Muscle layer of duodenum (tissue), 2 donors: ENCODE measurements around the gene GOLGA6B.
"Not testable (repeated sequence)": the region's sequence is repeated elsewhere in the genome, so short reads cannot be mapped to it uniquely, and the experiment has no call there.

ENCODE experiments used
- H3K27ac ChIP-seq: one replicate; pipeline ENCODE4 v1.7.0; 2013; ENCODE audit warnings: mild to moderate bottlenecking, low read length
- H3K27me3 ChIP-seq: one replicate; pipeline ENCODE4 v1.7.0; 2013; ENCODE audit warnings: low read depth, mild to moderate bottlenecking, control low read depth, low read length
- H3K36me3 ChIP-seq, 2 donors: one replicate each; pipeline ENCODE4 v1.7.0; 2013; ENCODE audit warnings: low read length in 2 of 2, control low read depth in 1 of 2, mild to moderate bottlenecking in 1 of 2; ENCODE audit not compliant: insufficient read depth in 2 of 2, control insufficient read depth in 1 of 2
- H3K4me1 ChIP-seq, 2 donors: one replicate each; pipeline ENCODE4 v1.7.0; 2013; ENCODE audit warnings: low read length in 2 of 2, mild to moderate bottlenecking in 2 of 2, control low read depth in 1 of 2, moderate library complexity in 1 of 2; ENCODE audit not compliant: insufficient read depth in 2 of 2, control insufficient read depth in 1 of 2
- H3K4me3 ChIP-seq, 2 donors: one replicate each; pipeline ENCODE4 v1.7.0; 2013; ENCODE audit warnings: low read length in 2 of 2, low read depth in 1 of 2, mild to moderate bottlenecking in 1 of 2
- H3K9me3 ChIP-seq, 2 donors: one replicate each; pipeline ENCODE4 v1.7.0; 2013; ENCODE audit warnings: low read length in 2 of 2, control low read depth in 1 of 2, mild to moderate bottlenecking in 1 of 2; ENCODE audit not compliant: control insufficient read depth in 1 of 2
- donor health status: healthy.

The GOLGA6B gene

DNA sequence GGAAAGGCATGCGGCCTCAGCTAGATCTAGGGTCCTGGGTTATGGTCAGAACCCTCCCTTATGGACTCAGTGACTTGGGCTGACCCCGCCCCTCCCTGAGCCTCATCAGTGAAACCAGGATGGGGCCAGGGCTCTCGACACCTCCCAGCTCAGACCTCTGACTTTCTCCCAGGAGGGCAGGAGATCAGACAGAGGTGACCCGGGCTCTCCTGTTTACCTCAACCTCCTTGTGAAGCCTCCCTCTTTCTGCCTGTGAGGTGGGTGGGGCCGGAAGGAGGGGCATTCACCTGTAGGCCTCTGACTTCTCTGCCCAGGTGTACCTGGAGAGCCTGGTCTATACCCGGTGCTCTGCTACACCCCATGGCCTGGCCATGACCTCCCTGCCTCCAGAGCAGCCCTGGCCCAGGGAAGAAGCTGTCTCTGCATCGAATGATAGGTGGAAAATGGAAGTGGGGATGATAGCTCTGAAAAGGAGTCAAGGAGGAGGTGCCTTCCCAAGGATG is 25.4 kb upstream of the GOLGA6B start:
- not testable (repeated sequence) for H3K36me3 ChIP-seq, H3K9me3 ChIP-seq, H3K27ac ChIP-seq, H3K27me3 ChIP-seq, H3K4me3 ChIP-seq, H3K4me1 ChIP-seq

DNA sequence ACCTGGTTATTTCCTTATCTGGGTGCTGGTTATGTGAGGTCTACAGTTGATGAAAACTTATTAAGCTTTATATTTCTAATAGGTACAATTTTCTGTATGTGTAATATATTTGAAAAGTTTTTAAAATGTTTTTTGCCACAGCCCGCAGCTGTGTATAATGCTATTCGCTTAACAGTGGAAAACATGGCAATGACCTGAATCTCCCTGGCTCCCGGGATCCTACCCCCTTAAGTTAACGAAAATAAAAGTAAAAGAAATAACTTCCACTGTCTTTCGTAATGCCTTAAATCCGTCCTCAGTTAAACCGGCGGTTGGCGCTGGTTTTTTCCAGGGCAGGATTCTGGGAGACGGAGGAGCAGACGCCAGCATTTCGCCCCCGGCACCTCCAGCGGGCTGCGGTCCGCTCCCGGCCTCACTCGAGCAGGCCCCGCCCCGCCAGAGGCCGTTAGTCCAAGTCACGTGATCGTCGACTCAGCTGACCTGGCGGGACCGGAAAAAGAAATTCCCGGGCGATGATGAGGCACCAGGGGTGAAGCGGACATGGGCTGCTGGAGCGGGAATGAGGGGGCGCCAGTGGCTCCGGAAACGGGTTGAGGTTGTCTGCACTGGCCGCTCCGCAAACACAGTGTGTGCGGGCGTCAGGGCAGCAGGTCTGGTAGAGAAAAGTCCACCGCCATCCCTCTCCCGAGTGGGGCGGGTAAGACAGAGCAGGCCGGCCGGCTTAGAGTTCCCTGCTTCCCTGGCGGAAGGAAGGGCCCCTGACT is 17.8 kb upstream of the GOLGA6B start:
- H3K27ac ChIP-seq, H3K4me1 ChIP-seq, H3K36me3 ChIP-seq, H3K9me3 ChIP-seq, H3K27me3 ChIP-seq: not testable (repeated sequence)
- peak overlapping the region in 1 of 2 donors; percentile 35 for H3K4me3 ChIP-seq

DNA sequence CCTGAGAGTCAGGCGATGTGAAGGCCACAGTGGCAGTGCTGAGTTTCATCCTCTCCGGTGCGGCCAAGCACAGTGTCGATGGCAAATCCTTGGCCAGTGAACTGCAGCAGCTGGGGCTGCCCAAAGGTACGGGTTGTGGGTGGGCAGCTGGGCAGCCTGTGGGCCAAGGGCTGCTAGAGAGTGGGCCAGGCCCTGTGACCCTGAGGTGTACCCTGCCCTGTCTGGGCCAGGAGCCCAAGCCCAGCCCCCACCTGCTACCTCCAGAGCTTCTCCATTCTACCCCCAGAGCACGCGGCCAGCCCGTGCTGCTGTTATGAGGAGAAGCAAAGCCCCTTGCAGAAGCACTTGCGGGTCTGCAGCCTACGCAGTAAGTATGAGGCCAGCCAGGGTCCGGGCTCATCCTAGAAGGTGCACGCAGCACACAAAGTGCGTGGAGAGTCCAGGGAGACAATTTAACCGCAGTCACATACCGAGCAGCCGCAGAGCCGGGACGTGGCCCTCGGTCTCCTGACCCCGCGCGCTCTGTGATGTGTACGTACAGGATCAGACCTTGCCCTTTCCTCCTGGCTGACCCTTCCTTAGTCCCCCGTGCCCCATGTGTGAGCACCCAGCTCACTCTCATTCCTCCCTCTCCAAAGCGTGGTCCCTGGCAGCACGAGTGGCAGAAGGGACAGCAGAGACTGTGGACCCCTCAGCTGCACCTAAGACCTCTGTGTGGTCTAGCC is 14.6 kb upstream of the GOLGA6B start:
- not testable (repeated sequence) for H3K27me3 ChIP-seq, H3K27ac ChIP-seq, H3K36me3 ChIP-seq, H3K4me1 ChIP-seq, H3K4me3 ChIP-seq, H3K9me3 ChIP-seq

DNA sequence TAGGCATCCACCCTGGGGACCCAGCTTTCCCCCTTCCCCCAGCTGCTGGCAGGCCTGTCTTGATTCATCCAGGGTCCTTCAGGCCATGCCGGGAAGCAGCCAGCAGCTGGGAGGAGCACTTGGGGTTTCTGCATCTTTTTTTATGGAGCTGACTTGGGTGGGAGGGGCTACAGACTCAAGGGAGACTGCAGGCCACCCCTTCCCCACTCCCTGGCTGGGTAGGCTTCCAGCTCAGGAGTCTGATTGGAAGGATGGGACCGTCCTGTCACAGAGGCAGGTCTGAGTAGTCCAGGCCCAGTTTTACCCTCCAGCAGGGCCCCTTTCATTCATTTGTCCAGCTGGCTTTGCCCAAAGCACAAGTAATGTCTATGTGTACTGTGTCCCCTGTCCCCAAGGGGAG is 12.2 kb upstream of the GOLGA6B start:
- H3K27me3 ChIP-seq = not testable (repeated sequence)

DNA sequence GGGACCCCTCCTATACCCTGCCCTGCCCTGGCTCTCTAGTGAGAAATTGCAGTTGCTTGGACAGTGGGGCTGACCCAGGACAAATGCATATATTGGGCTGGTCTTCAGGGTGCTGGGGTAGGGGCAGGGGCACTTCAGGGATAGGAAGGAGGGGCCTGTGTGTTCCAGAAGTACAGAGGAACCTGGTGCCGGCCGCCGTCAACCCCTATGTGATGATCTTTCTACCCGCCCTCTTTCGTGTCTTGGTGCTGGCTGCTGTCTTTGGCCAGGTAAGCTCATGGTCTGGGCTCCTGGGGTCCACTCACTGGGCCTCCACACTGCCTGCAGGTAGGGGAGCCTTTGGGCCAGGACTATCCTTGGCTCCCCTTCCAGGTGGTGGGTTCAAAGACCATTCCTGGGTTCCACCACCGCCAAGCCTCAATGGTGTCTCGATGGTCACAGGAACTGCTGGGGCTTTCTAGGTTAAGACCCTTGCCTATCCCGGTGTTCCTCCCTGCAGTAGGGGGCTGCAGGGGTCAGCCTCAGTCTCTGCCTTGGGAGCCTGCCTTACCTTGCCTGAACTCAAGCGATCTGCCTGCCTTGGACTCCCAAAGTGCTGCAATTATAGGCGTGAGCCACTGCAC is 5.8 kb upstream of the GOLGA6B start:
- not testable (repeated sequence) for H3K27ac ChIP-seq, H3K36me3 ChIP-seq, H3K27me3 ChIP-seq, H3K4me3 ChIP-seq, H3K9me3 ChIP-seq, H3K4me1 ChIP-seq

More for the DNA sequence above, 12.2 kb upstream of the GOLGA6B start:
- not testable (repeated sequence) for H3K9me3 ChIP-seq, H3K4me3 ChIP-seq, H3K4me1 ChIP-seq, H3K27ac ChIP-seq, H3K36me3 ChIP-seq

DNA sequence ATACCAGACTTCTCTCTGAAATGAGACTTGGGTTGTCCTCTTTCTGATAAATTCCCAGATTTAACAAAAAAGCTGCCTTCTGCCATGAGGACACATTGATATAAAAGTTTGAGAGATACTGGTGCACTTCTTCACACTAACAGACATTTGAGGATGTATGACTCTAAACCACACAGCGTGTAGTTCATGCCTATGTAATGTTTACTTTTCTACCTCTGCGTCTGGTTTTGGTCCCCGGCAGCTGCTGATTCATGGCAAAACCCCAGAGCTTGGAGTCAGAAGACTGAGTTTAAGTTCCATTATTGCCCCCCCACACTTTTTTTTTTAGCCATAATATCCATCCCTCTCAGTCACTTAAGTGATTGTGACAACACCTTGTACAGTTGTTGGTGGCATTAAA is 1.5 kb downstream of the GOLGA6B start:
- H3K36me3 ChIP-seq, H3K27me3 ChIP-seq, H3K27ac ChIP-seq, H3K4me3 ChIP-seq, H3K9me3 ChIP-seq, H3K4me1 ChIP-seq: not testable (repeated sequence)

DNA sequence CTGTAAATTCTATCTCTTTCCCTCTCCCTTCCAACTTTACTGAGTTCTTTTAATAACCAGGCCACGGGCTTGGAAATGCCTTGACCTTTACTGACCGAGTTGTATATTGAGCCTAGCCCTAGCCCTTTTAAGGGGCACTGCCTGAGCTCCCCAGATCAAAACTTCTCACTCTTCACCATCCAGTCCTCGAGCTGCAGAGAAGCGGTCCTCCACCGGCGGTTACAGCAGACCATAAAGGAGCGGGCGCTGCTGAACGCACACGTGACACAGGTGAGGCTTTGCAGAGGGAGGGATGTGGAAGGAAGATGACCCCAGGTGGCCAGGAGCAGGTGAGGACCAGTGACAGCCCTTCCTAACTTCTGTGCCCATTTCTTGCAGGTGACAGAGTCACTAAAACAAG is 6.6 kb downstream of the GOLGA6B start:
- H3K4me1 ChIP-seq, H3K27me3 ChIP-seq, H3K27ac ChIP-seq, H3K36me3 ChIP-seq, H3K9me3 ChIP-seq, H3K4me3 ChIP-seq: not testable (repeated sequence)

DNA sequence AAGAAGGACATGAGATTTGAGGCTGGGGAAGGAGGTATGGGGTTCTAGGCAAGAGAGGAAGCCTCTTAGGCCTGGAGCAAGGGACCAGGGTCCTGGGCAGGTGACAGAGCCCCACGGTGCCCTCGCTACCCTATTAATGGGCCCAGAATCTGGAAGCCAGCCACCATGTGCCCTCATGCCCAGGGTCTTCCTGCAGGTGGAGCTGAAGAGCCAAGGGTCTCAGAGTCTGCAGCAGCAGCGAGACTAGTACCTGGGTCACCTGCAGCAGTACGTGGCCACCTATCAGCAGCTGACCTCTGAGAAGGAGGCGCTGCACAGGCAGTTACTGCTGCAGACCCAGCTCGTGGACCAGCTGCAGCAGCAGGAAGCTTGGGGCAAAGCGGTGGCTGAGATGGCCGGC is 9.4 kb downstream of the GOLGA6B start:
- not testable (repeated sequence) for H3K9me3 ChIP-seq, H3K27me3 ChIP-seq, H3K4me1 ChIP-seq, H3K27ac ChIP-seq, H3K4me3 ChIP-seq, H3K36me3 ChIP-seq

DNA sequence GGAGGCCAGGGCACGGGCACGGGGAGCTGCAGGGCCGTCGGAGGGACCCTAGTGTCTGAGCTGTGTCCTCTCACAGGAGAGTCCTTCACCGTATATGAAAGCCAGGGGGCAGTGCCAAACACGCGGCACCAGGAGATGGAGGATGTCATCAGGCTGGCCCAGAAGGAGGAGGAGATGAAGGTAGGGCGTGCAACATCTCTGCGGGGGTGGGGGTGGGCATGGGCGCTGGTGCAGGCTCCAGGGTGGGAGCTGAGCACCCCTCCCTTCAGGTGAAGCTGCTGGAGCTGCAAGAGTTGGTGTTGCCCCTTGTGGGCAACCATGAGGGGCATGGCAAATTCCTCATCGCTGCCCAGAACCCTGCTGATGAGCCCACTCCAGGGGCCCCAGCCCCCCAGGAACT is 11.2 kb downstream of the GOLGA6B start:
- H3K4me3 ChIP-seq, H3K27me3 ChIP-seq, H3K36me3 ChIP-seq, H3K9me3 ChIP-seq, H3K27ac ChIP-seq, H3K4me1 ChIP-seq: not testable (repeated sequence)

DNA sequence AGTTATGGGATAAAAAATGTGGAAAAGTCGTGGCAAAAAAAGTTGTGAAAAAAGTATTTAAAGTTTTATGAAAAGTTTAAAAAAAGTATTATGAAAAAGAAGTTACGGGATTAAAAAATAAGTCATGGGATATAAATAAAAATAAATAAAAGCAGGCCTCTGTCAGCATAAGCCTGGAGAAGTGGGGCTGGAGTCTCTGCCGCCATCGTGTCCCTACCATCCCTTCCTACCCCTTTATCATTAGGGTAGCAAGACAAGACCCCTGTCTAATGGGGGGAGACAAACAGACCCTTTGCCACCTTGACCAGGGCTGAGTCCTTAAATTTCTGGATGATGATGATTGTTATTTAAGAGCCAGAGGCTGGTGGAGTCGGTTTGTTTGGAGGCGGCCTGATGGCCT is 15.3 kb downstream of the GOLGA6B start:
- not testable (repeated sequence) for H3K27ac ChIP-seq, H3K4me1 ChIP-seq, H3K9me3 ChIP-seq, H3K4me3 ChIP-seq, H3K27me3 ChIP-seq, H3K36me3 ChIP-seq

DNA sequence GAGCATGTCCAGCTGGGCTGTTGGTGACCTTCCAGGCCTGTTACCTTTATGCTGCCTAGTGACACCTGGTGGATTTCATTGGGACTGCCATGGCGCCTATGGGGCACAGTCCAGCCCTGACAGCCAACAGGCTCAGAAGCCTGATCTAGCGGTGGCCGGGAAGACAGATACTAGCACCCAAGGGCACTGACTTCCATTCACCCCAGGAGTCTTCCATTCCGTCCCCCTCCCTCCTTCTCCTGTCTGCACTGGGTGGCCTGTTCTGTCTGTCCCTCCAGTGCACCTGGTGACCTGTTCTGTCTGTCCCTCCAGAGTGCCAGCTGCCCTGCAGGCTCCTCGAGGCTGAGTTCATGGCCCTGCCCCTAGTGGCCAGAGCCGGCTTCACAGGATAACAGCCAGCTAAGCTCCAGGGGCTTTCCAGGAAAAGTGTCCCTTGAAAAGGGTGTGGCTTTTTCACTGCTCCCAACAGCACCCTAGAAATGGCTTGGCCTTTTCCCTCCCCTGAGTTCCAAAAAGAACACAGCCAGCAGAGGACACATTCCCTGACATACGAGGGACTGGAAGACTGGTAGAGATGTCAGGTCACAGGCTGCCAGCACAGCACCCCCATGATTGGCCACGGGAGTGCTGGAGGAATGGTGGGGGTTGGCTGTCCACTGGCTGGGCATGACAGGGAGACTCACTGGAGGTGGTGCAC is 16.3 kb downstream of the GOLGA6B start:
- H3K36me3 ChIP-seq = not testable (repeated sequence)

More for the DNA sequence above, 16.3 kb downstream of the GOLGA6B start:
- peak overlapping the region in 1 of 2 donors; percentile 32 for H3K4me3 ChIP-seq
- not testable (repeated sequence) for H3K27me3 ChIP-seq, H3K4me1 ChIP-seq, H3K27ac ChIP-seq, H3K9me3 ChIP-seq
